Measurements from ENCODE around the gene PRR12.

Gene PRR12

GRCh38 chr19:49656456-49657109 lies 65.6 kb downstream of the PRR12 start:
- no peaks in the 10 kb centered on the region for H4K20me1 ChIP-seq (ENCODE audit: insufficient read depth, low read length)
- DNase-seq: no peak
- H3K4me3 ChIP-seq (ENCODE audit: low read length): no peak overlapping the region
- no peak overlapping the region for H3K4me2 ChIP-seq (ENCODE audit: low read depth, low read length)
- no peak overlapping the region for H2AFZ ChIP-seq (ENCODE audit: low read length)
- H3K27me3 ChIP-seq (replicated peaks; ENCODE audit: insufficient read depth, low read length): no peaks in the 10 kb centered on the region
- H3K79me2 ChIP-seq (ENCODE audit: low read length): no peaks in the 10 kb centered on the region
- no peak overlapping the region for H3K27ac ChIP-seq (ENCODE audit: low read length)
- TF ChIP-seq EZH2 (optimal IDR thresholded peaks at IDR 0.05; ENCODE audit: low read depth, low read length): no peak
- TF ChIP-seq EZH2phosphoT487 (IDR thresholded peaks at IDR 0.05; ENCODE audit: low read length): no peak
- TF ChIP-seq CTCF (IDR thresholded peaks at IDR 0.05; ENCODE audit: low read length): no peak
- no peaks in the 10 kb centered on the region for H3K9me3 ChIP-seq (replicated peaks; ENCODE audit: insufficient read depth, low read length)
- H3K4me1 ChIP-seq (ENCODE audit: low read length): no peaks in the 10 kb centered on the region
- H3K9ac ChIP-seq (ENCODE audit: low read length): no peak overlapping the region
- H3K9me2 ChIP-seq (replicated peaks; ENCODE audit: insufficient read depth, low read length): no peaks in the 10 kb centered on the region
- no peaks in the 10 kb centered on the region; the same call in 1 of the 2 replicates for H3K36me3 ChIP-seq (replicated peaks; ENCODE audit: insufficient read depth, low read length)
- H3F3A ChIP-seq (ENCODE audit: insufficient read depth, low read length): no peaks in the 10 kb centered on the region

DNA sequence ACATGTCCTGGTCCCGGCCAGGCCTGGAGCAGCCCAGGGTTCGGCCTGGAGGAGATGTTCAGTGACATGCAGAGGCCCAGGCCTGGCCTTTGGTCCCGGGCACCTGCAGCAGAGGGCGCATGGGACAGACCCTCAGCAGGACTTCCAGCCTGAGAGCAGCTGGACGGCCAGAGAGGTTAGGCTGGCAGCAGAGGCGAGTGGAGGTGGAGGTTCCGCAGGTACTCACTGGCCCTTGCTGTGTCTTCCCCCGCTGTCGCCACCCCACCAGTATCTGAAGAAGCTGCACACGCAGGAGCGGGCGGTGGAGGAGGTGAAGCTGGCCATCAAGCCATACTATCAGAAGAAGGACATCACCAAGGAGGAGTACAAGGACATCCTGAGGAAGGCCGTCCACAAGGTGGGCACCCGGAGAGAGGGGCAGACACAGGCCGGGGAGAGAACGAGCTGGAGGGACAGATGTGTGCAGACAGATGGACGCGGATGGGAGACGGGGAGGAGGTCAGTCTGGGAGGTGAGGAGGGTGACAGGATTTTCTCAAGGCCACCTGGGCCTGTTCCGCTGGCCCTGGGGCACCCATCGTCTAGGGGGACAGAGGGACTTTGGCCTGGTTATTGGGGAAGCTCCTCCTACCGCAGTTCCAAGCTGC lies 66.6 kb downstream of the PRR12 start:
- H3K9ac ChIP-seq (ENCODE audit: low read length): no peak overlapping the region
- H3K79me2 ChIP-seq (ENCODE audit: low read length): peaks cover 10% of the 10 kb centered on the region
- H3K27me3 ChIP-seq (replicated peaks; ENCODE audit: insufficient read depth, low read length): no peaks in the 10 kb centered on the region
- TF ChIP-seq EZH2 (optimal IDR thresholded peaks at IDR 0.05; ENCODE audit: low read depth, low read length) (no peak), CTCF (IDR thresholded peaks at IDR 0.05; ENCODE audit: low read length) (no peak), EZH2phosphoT487 (IDR thresholded peaks at IDR 0.05; ENCODE audit: low read length) (no peak)
- H3K9me3 ChIP-seq (replicated peaks; ENCODE audit: insufficient read depth, low read length): no peaks in the 10 kb centered on the region
- no peak overlapping the region for H3K4me3 ChIP-seq (ENCODE audit: low read length)
- H4K20me1 ChIP-seq (ENCODE audit: insufficient read depth, low read length): no peaks in the 10 kb centered on the region
- H3K27ac ChIP-seq (ENCODE audit: low read length): no peak overlapping the region
- H3K4me2 ChIP-seq (ENCODE audit: low read depth, low read length): no peak overlapping the region
- H3K9me2 ChIP-seq (replicated peaks; ENCODE audit: insufficient read depth, low read length): no peaks in the 10 kb centered on the region
- H3K36me3 ChIP-seq (replicated peaks; ENCODE audit: insufficient read depth, low read length): no peaks in the 10 kb centered on the region; the same call in 1 of the 2 replicates
- no peak overlapping the region for H2AFZ ChIP-seq (ENCODE audit: low read length)
- H3F3A ChIP-seq (ENCODE audit: insufficient read depth, low read length): no peaks in the 10 kb centered on the region
- DNase-seq: no peak
- H3K4me1 ChIP-seq (ENCODE audit: low read length): peaks cover 1% of the 10 kb centered on the region; the same call in 1 of the 2 replicates

DNA sequence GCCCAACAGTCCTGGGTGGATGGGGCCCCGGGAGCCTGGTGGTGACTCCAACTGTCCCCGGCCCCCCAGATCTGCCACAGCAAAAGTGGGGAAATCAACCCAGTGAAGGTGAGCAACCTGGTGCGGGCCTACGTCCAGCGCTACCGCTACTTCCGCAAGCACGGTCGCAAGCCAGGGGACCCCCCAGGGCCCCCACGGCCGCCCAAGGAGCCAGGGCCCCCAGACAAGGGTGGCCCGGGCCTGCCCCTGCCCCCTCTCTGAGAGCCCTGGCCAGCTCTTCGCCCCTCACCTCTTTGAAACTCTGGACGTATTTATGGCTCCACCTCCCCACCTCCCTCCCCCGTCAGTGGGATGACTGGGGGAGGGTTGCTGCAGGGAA lies 67.1 kb downstream of the PRR12 start:
- Histone ChIP-seq H3K27me3 (replicated peaks; ENCODE audit: insufficient read depth, low read length) (no peaks in the 10 kb centered on the region), H3K4me3 (ENCODE audit: low read length) (no peak overlapping the region), H3F3A (ENCODE audit: insufficient read depth, low read length) (peaks cover 4% of the 10 kb centered on the region; the same call in 1 of the 2 replicates), H4K20me1 (ENCODE audit: insufficient read depth, low read length) (no peaks in the 10 kb centered on the region), H2AFZ (ENCODE audit: low read length) (no peak overlapping the region), H3K4me2 (ENCODE audit: low read depth, low read length) (no peak overlapping the region), H3K9me3 (replicated peaks; ENCODE audit: insufficient read depth, low read length) (no peaks in the 10 kb centered on the region), H3K36me3 (replicated peaks; ENCODE audit: insufficient read depth, low read length) (no peaks in the 10 kb centered on the region; the same call in 1 of the 2 replicates), H3K4me1 (ENCODE audit: low read length) (peaks cover 6% of the 10 kb centered on the region), H3K27ac (ENCODE audit: low read length) (no peak overlapping the region), H3K79me2 (ENCODE audit: low read length) (peaks cover 15% of the 10 kb centered on the region), H3K9me2 (replicated peaks; ENCODE audit: insufficient read depth, low read length) (no peaks in the 10 kb centered on the region), H3K9ac (ENCODE audit: low read length) (no peak overlapping the region)
- TF ChIP-seq EZH2phosphoT487 (IDR thresholded peaks at IDR 0.05; ENCODE audit: low read length) (no peak), EZH2 (optimal IDR thresholded peaks at IDR 0.05; ENCODE audit: low read depth, low read length) (no peak), CTCF (IDR thresholded peaks at IDR 0.05; ENCODE audit: low read length) (no peak)
- no peak for DNase-seq
